Measurements from ENCODE around the gene PRRT1.

Gene PRRT1

DNA sequence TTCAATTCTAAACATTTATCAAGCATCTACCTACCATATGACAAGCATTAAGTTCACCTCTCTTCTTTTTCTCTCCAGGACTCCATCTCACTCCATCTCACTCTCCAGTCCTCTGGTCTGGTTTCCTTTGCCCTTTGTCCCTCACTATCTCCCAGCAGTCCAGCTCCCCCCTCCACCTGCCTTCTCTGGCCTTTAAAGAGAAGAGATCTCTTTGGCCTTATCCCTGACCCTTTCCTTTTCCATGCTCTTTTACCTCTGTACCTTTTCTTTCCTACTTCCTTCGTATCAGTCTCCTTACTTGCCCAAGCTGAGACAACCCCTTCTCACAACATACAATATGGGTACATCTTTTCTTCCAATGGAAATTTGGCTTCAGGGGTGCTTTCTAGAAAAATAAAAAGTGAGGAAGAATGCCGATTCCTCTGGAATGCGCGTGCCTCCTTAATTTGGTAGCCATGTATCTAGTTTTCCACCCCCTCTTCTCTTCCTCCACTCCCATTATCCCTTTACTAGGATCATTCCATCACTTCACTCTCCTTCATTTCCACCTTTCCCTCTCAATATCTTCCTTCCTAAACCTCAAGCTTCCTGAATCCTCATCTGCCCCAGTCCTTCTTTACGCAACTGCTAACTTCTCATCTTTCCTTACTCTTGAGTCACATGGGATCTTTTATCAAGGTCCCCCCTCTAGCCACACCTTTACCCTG lies 24.9 kb upstream of the PRRT1 start:
- no peak for TF ChIP-seq SUZ12 (IDR thresholded peaks at IDR 0.05)
- no peak for TF ChIP-seq TARDBP (IDR thresholded peaks at IDR 0.05)
- TF ChIP-seq BHLHE40 (IDR thresholded peaks at IDR 0.05; ENCODE audit: borderline replicate concordance) = no peak
- no peak for TF ChIP-seq LEF1 (IDR thresholded peaks at IDR 0.05; ENCODE audit: borderline replicate concordance)
- TF ChIP-seq NFRKB (IDR thresholded peaks at IDR 0.05) = no peak
- no peak for TF ChIP-seq SP1 (IDR thresholded peaks at IDR 0.05)
- no peak for TF ChIP-seq CTBP1 (IDR thresholded peaks at IDR 0.05; ENCODE audit: borderline replicate concordance)
- no peak; the same call in 1 of the 2 replicates for TF ChIP-seq L3MBTL2 (conservative IDR thresholded peaks at IDR 0.05)
- no peak for TF ChIP-seq ZNF384 (IDR thresholded peaks at IDR 0.05)
- TF ChIP-seq ELF4 (IDR thresholded peaks at IDR 0.05) = no peak
- TF ChIP-seq FOXM1 (IDR thresholded peaks at IDR 0.05; ENCODE audit: borderline replicate concordance) = no peak
- no peak for TF ChIP-seq ARNT (IDR thresholded peaks at IDR 0.05)
- no peak for TF ChIP-seq FOXA1 (IDR thresholded peaks at IDR 0.05)
- no peak for TF ChIP-seq FOXK2 (IDR thresholded peaks at IDR 0.05)
- TF ChIP-seq, protein P1, sequence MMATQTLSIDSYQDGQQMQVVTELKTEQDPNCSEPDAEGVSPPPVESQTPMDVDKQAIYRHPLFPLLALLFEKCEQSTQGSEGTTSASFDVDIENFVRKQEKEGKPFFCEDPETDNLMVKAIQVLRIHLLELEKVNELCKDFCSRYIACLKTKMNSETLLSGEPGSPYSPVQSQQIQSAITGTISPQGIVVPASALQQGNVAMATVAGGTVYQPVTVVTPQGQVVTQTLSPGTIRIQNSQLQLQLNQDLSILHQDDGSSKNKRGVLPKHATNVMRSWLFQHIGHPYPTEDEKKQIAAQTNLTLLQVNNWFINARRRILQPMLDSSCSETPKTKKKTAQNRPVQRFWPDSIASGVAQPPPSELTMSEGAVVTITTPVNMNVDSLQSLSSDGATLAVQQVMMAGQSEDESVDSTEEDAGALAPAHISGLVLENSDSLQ (IDR thresholded peaks at IDR 0.05) = no peak
- DNase-seq (ENCODE audit: extremely low spot score) = no peak
- CTCF ChIA-PET = interaction anchor here (0.9 to 1.2 kb wide), 2 partner anchors 20 to 60 kb away, joined by 4 read pairs; no protein-coding TSS in a partner anchor
- POLR2A ChIA-PET = interaction anchor here (0.5 to 4.9 kb wide), 23 partner anchors 9 to 796 kb away, joined by 3 to 153 read pairs (median 4); partner anchors contain the start of genes ATF6B, DDX39B, DXO and EGFL8

- ChIA-PET POLR2A (interaction anchor here (0.6 to 4.9 kb wide), 11 partner anchors 8 to 204 kb away, joined by 3 to 153 read pairs (median 3); partner anchors contain the start of genes ATF6B, DXO, EGFL8 and FKBPL), CTCF (no interaction called here)
- no peak for TF ChIP-seq NFRKB (IDR thresholded peaks at IDR 0.05)
- TF ChIP-seq, protein P1 (IDR thresholded peaks at IDR 0.05) = peak; percentile 99
- peak; percentile 95 for DNase-seq (ENCODE audit: extremely low spot score)
Observed at GRCh38 chr6:32175711-32176475, 24.2 kb upstream of the PRRT1 start, which contains the start of gene AGPAT1. Gene AGPAT1 (minus strand): TSS chr6:32176084. CDS start chr6:32171496, 4,588 bp downstream.

DNA sequence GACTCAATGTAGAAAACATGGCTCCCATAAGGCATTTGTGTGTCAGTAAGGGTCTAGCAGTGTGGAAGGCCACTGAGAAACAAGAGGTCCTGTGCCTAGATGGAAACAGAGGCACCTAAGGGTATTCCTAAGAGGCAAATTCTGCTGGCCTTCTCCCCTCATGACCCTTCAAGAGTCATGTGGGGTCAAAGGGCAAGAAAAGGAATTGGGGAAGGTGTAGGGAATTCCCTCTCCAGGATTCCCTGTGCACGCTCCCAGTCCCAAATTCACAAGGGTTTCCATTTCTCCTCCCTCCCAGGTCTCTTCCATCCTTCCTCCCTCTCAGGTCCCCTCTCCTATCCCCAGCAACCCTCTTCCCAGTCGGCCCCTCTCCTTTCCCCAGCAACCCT lies 23.6 kb upstream of the PRRT1 start:
- DNase-seq (ENCODE audit: extremely low spot score) = no peak
- ChIA-PET POLR2A (no interaction called here), CTCF (no interaction called here)
- TF ChIP-seq LEF1 (IDR thresholded peaks at IDR 0.05; ENCODE audit: borderline replicate concordance) = no peak
- TF ChIP-seq NFRKB (IDR thresholded peaks at IDR 0.05) = no peak
- no peak for TF ChIP-seq FOXA1 (IDR thresholded peaks at IDR 0.05)
- TF ChIP-seq ARNT (IDR thresholded peaks at IDR 0.05) = no peak
- no peak for TF ChIP-seq CTBP1 (IDR thresholded peaks at IDR 0.05; ENCODE audit: borderline replicate concordance)
- no peak for TF ChIP-seq HDGF (IDR thresholded peaks at IDR 0.05; ENCODE audit: borderline replicate concordance)
- TF ChIP-seq ZNF384 (IDR thresholded peaks at IDR 0.05) = no peak
- TF ChIP-seq SP1 (IDR thresholded peaks at IDR 0.05) = no peak
- TF ChIP-seq, protein P1 (IDR thresholded peaks at IDR 0.05) = no peak
- TF ChIP-seq ELF4 (IDR thresholded peaks at IDR 0.05) = no peak
- no peak for TF ChIP-seq BHLHE40 (IDR thresholded peaks at IDR 0.05; ENCODE audit: borderline replicate concordance)
- TF ChIP-seq SUZ12 (IDR thresholded peaks at IDR 0.05) = no peak
- TF ChIP-seq L3MBTL2 (conservative IDR thresholded peaks at IDR 0.05) = no peak
- no peak for TF ChIP-seq FOXM1 (IDR thresholded peaks at IDR 0.05; ENCODE audit: borderline replicate concordance)
- TF ChIP-seq TARDBP (IDR thresholded peaks at IDR 0.05) = no peak
- no peak for TF ChIP-seq FOXK2 (IDR thresholded peaks at IDR 0.05)

GRCh38 chr6:32174416-32174815 lies 22.7 kb upstream of the PRRT1 start:
- CTCF ChIA-PET = no interaction called here
- no peak for DNase-seq (ENCODE audit: extremely low spot score)
- POLR2A ChIA-PET = no interaction called here
- TF ChIP-seq HDGF (IDR thresholded peaks at IDR 0.05; ENCODE audit: borderline replicate concordance) = no peak
- no peak for TF ChIP-seq L3MBTL2 (conservative IDR thresholded peaks at IDR 0.05)
- no peak for TF ChIP-seq NFRKB (IDR thresholded peaks at IDR 0.05)
- TF ChIP-seq FOXM1 (IDR thresholded peaks at IDR 0.05; ENCODE audit: borderline replicate concordance) = no peak
- TF ChIP-seq TARDBP (IDR thresholded peaks at IDR 0.05) = no peak

GRCh38 chr6:32173051-32173727 lies 21.4 kb upstream of the PRRT1 start:
- DNase-seq (ENCODE audit: extremely low spot score) = no peak
- TF ChIP-seq HDGF (IDR thresholded peaks at IDR 0.05; ENCODE audit: borderline replicate concordance) (no peak), SUZ12 (IDR thresholded peaks at IDR 0.05) (no peak), NFRKB (IDR thresholded peaks at IDR 0.05) (no peak), LEF1 (IDR thresholded peaks at IDR 0.05; ENCODE audit: borderline replicate concordance) (no peak), TARDBP (IDR thresholded peaks at IDR 0.05) (no peak), ELF4 (IDR thresholded peaks at IDR 0.05) (no peak), SP1 (IDR thresholded peaks at IDR 0.05) (no peak), FOXM1 (IDR thresholded peaks at IDR 0.05; ENCODE audit: borderline replicate concordance) (no peak), BHLHE40 (IDR thresholded peaks at IDR 0.05; ENCODE audit: borderline replicate concordance) (no peak)
- ChIA-PET POLR2A (interaction anchor here (2.1 kb wide), 1 partner anchor 22 kb away, joined by 9 read pairs; no protein-coding TSS in a partner anchor), CTCF (no interaction called here)

Data from HEK293T (cell line).